Ishikawa (cell line): ENCODE results near the gene PRM2.

Source experiments
- CEBPB ChIP-seq: IDR thresholded peaks from 2 replicates; pipeline ENCODE4 v1.6.1; 2012
- MAX ChIP-seq: IDR thresholded peaks from 2 replicates; pipeline ENCODE4 v1.6.1; 2012
- NFIC ChIP-seq: IDR thresholded peaks from 2 replicates; pipeline ENCODE4 v1.6.1; 2012
- RAD21 ChIP-seq: IDR thresholded peaks from 2 replicates; pipeline ENCODE4 v1.6.1; 2012; ENCODE audit warnings: low read depth
- TAF1 ChIP-seq: IDR thresholded peaks from 2 replicates; pipeline ENCODE4 v1.6.1; 2012; ENCODE audit warnings: low read depth, mild to moderate bottlenecking
- YY1 ChIP-seq: IDR thresholded peaks from 2 replicates; pipeline ENCODE4 v1.6.1; 2012; ENCODE audit warnings: low read depth

DNA sequence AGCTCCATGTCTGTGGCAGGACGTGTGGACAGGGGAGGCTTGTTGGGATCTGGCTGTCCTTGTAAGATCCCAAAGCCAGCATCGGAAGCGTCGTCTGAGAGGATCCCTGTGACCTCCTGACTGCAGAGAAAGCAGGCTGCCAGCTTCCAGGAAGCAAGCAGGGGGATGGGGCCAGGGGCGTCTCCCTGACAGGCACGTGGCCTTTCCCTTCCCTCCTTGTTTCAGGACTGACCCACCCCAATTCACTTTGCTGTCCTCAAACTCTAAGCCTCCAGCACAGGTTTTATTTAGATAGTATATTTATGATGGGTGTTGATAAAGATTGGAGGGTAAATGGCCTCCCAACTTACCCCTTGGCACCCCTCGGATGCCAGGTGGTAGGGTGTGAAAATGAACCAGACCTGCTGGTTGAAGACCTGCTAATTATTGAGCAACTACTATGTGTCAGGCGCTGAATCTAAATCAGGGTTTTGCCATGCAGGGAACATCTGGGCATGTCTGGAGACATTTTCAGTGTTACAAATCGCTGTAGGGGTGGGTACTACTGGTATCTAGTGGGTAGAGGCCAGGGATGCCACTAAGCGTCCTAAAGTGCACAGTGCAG lies 44.8 kb downstream of the PRM2 start:
- TF ChIP-seq NFIC (no peak), RAD21 (no peak), CEBPB (no peak), MAX (no peak), TAF1 (no peak), YY1 (no peak)
